IPS-NIHi7 (cell line): ENCODE measurements around the gene EN2.
"Not testable (repeated sequence)": the region's sequence is repeated elsewhere in the genome, so short reads cannot be mapped to it uniquely, and the experiment has no call there.

ENCODE experiments used
- DNase-seq: peaks from one replicate; pipeline ENCODE4 v3.0.0; 2012; ENCODE audit warnings: mixed read lengths; ENCODE audit errors: extremely low spot score

The EN2 gene

GRCh38 chr7:155425887-155426286 lies 32.0 kb upstream of the EN2 start:
- DNase-seq = no peak

- no peak for DNase-seq
These were observed 31.2 kb upstream of the EN2 start for GRCh38 chr7:155426543-155427410.

GRCh38 chr7:155427411-155428038 lies 30.4 kb upstream of the EN2 start:
- no peak for DNase-seq

DNA sequence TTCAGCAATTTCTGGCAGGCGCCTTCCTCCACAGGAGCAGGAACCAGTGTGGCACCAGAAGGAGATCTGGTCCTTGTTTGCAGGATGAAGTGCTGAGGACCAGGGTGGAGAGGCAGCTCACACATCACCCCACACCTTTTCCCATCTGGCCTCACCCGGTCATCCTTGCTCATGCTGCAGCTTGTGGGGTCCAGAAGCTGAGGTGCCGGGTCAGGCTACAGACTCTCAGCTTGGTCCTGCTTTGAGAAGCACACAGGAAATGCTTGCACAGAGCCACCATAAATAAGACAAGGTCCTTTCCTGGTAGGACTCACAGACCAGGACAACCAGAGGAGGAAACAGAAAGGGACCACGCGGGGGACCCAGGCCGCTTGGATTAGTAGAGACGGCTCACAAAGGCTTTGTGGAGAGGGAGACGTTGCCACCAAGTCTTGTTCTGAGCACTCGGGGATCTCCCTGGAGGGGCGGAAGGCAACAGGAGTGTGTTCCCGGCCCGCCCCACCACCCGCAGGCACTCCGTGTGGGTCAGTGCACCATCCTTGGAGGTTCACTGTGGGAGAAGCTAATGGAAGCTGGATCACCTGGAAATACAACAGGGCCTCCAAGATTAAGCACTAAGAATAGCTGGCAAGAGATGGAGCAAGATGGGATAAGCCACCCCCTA lies 29.6 kb upstream of the EN2 start:
- DNase-seq = no peak

DNA sequence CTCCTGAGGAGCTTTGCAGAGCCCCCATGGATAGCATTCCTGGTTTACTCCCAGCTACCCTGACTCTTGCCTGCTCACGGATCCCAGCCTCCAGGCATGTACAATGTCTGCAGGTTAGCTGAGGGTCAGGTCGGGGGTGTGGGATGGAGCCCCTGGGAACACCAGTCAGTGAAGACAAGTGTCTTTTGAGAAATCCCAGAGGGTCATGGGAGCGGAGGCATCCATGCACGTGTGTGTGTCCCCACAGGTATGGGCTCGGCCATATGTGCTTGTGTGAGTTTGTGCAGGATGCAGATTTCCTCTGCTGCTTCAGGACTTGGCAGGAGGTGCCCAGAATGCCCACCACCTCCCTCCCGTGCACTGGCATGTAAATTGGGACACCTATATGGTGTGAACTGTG lies 28.3 kb upstream of the EN2 start:
- no peak for DNase-seq

DNA sequence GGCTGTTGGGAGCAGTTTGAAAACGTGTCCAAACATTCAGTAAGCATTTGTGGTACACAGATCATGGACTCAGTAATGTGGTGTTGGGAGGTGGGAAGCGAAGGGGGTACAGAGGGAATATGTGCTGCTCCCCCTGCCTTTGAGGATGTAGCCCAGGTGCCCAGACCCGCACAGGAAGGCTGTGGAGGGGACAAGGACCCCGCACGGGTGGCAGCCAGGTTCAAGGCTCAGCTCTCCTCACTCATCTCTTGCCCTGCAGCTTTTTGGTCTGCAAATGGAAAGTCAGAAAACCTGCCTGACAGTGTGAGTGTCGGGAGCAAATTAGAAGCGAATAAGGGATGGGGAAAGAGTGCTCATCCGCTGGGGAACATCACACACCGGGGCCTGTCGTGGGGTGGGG lies 27.3 kb upstream of the EN2 start:
- no peak for DNase-seq

DNA sequence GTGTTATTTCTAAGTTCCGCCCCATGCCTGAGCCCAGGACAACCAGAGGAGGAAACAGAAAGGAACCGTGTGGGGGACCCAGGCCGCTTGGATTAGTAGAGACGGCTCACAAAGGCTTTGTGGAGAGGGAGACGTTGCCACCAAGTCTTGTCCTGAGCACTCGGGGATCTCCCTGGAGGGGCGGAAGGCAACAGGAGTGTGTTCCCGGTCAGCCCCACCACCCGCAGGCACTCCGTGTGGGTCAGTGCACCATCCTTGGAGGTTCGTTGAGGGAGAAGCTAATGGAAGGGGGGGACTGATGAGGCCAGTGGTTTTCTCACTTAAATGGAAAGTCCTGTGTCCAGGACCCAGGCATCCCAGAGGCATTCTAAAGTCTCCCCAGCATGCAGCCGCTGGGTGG lies 26.7 kb upstream of the EN2 start:
- no peak for DNase-seq

DNA sequence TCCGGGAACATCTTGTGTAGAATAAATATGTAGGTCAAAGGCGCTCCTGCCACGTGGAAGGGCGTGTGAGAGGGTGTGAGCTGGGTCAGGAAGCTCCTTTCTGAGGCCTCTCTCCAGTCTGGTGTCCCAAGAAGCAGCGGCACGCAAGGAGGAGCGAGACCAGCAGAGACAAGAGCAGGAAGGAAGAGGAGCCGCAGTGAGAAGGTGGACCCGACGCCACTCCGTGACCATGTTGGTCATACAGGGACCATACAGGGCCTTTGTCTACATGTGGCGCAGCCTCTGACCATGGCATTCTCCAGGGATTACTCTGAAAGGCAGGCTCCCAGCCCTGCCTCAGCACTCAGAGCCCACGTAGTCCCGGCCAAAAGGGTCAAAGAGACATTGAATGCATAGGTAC lies 26.2 kb upstream of the EN2 start:
- no peak for DNase-seq

DNA sequence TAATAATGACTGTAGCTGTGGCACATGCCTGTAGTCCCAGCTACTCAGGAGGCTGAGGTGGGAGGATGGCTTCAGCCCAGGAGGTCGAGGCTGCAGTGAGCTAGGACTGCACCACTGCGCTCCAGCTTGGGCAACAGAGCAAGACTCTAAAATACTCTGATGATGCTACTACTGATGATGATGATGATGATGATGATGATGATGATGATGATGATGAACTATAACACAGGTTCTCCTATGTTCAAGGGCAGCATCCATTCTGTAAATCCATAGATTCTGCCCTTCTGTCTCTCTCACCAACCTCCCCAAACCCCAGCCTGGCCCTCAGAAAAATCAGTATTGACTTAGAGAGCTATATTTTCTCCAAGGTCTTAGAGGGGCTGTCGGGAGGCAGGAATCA lies 22.8 kb upstream of the EN2 start:
- DNase-seq = no peak

DNA sequence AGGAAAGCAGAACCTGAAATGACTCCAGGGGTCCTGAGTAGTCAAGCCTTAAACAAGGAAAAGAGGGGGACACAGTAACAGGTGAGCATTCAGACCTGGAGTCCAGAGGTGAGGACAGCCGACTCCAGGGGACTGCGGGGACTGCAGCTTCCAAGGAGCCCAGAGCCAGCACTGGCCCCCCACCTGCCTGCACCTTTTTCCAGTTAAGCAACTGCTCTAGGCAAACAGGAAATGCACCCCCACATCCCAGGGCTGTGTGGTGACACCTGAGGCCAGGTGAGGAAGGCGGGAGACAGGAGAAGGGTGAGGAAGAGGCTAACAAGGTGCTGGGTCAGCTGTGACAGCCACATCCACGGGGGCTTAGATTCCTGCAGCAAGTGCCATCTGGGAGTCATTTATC lies 20.1 kb upstream of the EN2 start:
- no peak for DNase-seq

DNA sequence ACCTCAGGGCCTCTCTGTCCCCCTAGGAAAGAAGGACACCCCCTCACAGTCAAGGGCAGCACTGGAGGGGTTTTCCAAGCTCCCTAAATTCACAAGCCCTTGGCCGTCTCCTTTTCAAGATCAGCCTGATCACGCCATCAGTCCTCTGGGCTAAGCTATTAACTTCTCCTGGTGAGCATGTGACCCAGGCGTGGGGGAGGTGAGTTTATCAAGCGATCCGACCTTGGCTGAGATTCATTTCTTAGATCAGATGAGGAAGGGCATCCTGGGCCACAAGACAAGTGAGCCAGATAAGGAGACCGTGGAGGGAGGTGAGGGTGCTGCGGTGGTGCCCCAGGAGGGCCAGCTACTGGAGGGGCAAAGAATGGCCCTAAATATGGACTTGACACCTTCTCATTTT lies 19.2 kb upstream of the EN2 start:
- no peak for DNase-seq

- no peak for DNase-seq
These were observed 18.5 kb upstream of the EN2 start for GRCh38 chr7:155439311-155440017.

DNA sequence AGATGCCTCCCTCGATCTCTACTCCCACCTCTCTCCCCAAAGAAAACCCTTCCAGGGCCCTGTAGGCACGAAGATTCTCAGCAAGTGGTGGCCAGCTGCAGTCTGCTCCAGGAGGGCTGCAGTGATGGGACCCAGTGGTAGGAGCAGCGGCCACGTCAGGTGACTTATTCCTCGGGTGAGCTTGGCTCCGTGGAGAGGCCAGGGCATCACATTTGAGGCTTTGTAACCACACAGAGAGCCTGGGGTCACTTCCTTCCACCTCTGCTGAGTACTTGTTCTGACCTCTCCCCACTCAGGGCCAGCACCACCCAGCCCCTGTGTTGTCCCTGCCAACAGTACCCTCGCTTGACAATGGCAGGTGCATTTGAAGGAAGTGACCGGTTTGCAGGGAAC lies 17.9 kb upstream of the EN2 start:
- DNase-seq = no peak

- no peak for DNase-seq
These were observed 16.1 kb upstream of the EN2 start for GRCh38 chr7:155441856-155442255.

DNA sequence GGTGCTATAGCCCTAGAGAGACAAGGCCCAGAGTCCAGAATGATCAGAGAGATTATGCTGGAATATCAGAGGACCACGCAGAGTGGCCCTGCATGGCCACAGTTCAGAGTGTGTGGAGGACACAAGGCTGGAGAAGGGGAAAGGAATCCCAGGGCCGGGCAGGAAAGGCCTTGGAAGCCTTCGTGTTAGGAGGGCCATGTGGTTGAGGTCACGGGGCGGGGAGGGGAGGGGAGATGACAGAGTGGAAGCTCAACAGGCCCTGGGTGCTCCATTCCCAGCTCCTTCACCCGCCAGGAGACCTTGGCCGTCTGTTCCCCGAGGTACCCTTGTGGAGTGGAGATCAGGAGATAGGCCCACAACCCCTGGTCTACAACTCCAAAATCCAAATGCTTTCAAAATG lies 13.2 kb upstream of the EN2 start:
- no peak for DNase-seq

DNA sequence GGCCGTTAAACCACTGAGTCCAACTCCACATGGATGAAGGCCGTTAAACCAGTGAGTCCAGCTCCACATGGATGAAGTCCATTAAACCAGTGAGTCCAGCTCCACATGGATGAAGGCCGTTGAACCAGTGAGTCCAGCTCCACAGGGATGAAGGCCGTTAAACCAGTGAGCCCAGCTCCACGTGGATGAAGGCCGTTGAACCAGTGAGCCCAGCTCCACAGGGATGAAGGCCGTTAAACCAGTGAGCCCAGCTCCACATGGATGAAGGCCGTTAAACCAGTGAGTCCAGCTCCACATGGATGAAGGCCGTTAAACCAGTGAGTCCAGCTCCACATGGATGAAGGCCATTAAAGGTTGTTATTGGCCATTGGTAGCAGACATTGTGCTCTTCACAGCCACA lies 12.3 kb upstream of the EN2 start:
- not testable (repeated sequence) for DNase-seq

DNA sequence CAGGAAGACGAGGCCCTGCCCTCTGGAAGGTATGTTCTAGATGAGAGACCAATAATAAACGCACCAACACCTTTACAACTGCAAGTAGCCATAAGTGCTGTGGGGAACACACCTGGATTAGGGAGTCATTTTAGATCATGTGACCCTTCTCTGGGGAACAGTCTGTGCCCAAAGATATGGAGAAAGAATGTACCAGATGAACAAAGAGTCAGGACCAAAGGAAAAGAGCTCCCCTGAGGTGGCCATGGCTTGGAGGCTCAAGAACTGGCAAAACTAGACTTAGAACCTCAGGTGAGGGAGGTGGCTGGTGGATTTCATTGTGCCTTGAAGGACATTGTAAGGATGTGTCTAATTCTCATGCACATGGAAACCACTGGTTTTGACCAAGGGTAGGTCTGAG lies 10.3 kb upstream of the EN2 start:
- no peak for DNase-seq

GRCh38 chr7:155448632-155449007 lies 9.3 kb upstream of the EN2 start:
- no peak for DNase-seq

- no peak for DNase-seq
These were observed 8.7 kb upstream of the EN2 start for GRCh38 chr7:155449008-155449868.

GRCh38 chr7:155449869-155450557 lies 7.9 kb upstream of the EN2 start:
- no peak for DNase-seq

GRCh38 chr7:155450558-155450969 lies 7.4 kb upstream of the EN2 start:
- no peak for DNase-seq
